Naive thymus-derived CD8-positive, alpha-beta T cell (primary cell): ENCODE results near the gene WRNIP1. TPM values are rescaled to one million over a fixed set of nuclear protein-coding genes. Genes with fewer than 3 reads are reported as not detected.

Experiments
- ATAC-seq, 2 donors: fragments of 150-1000 bp; cut with Tn5 transposase in 1 of 2; sonication (Bioruptor Pico), chemical (Tn5 transposase) in 1 of 2; 1 replicate in 1 of 2; 2 replicates in 1 of 2; pipeline ENCODE4 v1.10.0; 2021; ENCODE audit warnings: mild to moderate bottlenecking in 2 of 2, moderate library complexity in 2 of 2
- POLR2A ChIA-PET: fragments of 350-600 bp; sonication (Branson Sonifier 250); formaldehyde crosslinking; loops from one replicate; lab custom pipeline; 2021; ENCODE audit warnings: antibody characterized with exemption; lab: Charles Lee
- DNase-seq, 10 donors: peaks; one replicate each; pipeline versions ENCODE4 v3.0.0 to v3.0.0-alpha.2; 2020 to 2022
- H3K27ac Mint-ChIP-seq, 10 donors: one replicate each; pipeline ENCODE4 v1.8.0; 2020 to 2022; ENCODE audit warnings: mild to moderate bottlenecking in 10 of 10, mixed read lengths in 10 of 10, moderate library complexity in 4 of 10, inconsistent platforms in 1 of 10
- H3K27me3 Mint-ChIP-seq, 5 donors: one replicate each; pipeline ENCODE4 v1.8.0; 2021 to 2022; ENCODE audit warnings: mixed read lengths in 5 of 5
- H3K36me3 Mint-ChIP-seq, 3 donors: one replicate each; pipeline ENCODE4 v1.8.0; 2020 to 2022; ENCODE audit warnings: mixed read lengths in 3 of 3, mild to moderate bottlenecking in 2 of 3, inconsistent platforms in 1 of 3
- H3K4me1 Mint-ChIP-seq, 4 donors: one replicate each; pipeline ENCODE4 v1.8.0; 2021 to 2022; ENCODE audit warnings: mixed read lengths in 4 of 4
- H3K4me3 Mint-ChIP-seq, 10 donors: one replicate each; pipeline ENCODE4 v1.8.0; 2020 to 2022; ENCODE audit warnings: mild to moderate bottlenecking in 10 of 10, mixed read lengths in 10 of 10, moderate library complexity in 6 of 10, inconsistent platforms in 1 of 10
- H3K9me3 Mint-ChIP-seq, 9 donors: one replicate each; pipeline ENCODE4 v1.8.0; 2020 to 2022; ENCODE audit warnings: mixed read lengths in 9 of 9, mild to moderate bottlenecking in 3 of 9, inconsistent platforms in 1 of 9, moderate library complexity in 1 of 9
- polyA plus RNA-seq, 3 donors: library from polyadenylated mRNA; unstranded; fragments of 300-500 nt; fragmentation: Illumina TruSeq; gene quantifications; one replicate each; pipeline ENCODE4 v1.2.3, GENCODE V29; 2021
- total RNA-seq, 8 experiments: library from RNA in 2 of 8; stranded (reverse) in 2 of 8; gene quantifications; one replicate each; pipeline ENCODE4 v1.2.3 and lab custom pipeline; 2021 to 2026

Gene WRNIP1
- total and polyA plus RNA-seq, 5 experiments from 2014 or later, result 33.1 to 61.0 (median 42.0) TPM

- no peaks in the 10 kb centered on the region for H3K36me3 Mint-ChIP-seq
- DNase-seq, result no peak
- no peak for ATAC-seq
- no peak overlapping the region for H3K4me3 Mint-ChIP-seq
- H3K9me3 Mint-ChIP-seq, result no peaks in the 10 kb centered on the region
- POLR2A ChIA-PET, result no interaction called here
- H3K27me3 Mint-ChIP-seq, result peaks cover 0 to 14% (median 5%) of the 10 kb centered on the region in 5 donors
- no peak overlapping the region for H3K27ac Mint-ChIP-seq
- peaks cover 0 to 12% (median 5%) of the 10 kb centered on the region in 4 donors for H3K4me1 Mint-ChIP-seq
Observed at GRCh38 chr6:2731281-2731909, 33.8 kb upstream of the WRNIP1 start.

DNA sequence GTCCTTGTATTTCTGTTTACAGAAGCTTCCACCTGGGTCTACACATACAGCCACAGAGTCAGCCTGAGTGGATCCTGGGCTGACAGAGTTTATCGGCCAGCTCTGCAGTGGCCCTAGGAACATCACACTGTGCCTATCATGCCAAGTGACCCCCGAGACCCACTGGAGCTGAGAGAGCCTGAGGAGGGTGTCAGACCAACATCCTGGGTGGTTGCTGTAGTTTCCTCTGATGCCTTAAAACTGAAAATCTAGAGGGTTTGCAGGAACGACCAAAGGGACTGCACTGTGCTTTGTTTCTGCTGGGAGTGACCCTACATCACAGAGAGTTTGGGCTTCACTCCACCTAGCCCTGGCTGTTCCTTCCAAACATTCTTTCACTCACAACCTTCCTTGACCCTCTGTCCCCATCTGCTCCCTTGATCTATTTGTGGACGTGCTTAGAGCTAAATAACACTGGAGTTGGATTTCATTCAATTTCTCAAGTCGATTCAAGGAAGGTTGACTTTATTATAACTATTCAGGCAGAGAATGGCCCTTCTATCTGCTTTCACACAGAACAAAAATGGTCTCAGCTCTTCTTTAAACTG, 32.6 kb upstream of the WRNIP1 start:
- POLR2A ChIA-PET, result no interaction called here

GRCh38 chr6:2733324-2733723, 31.9 kb upstream of the WRNIP1 start:
- DNase-seq (peak in 7 of 10 donors; percentile 1 to 65 (median 28)), ATAC-seq (peak; percentile 80 to 94)

More for the DNA sequence above, 32.6 kb upstream of the WRNIP1 start:
- Mint-ChIP-seq H3K9me3 (no peaks in the 10 kb centered on the region), H3K36me3 (no peaks in the 10 kb centered on the region), H3K4me3 (no peak overlapping the region), H3K27ac (peak overlapping the region in 1 of 10 donors; percentile 74), H3K27me3 (peaks cover 0 to 14% (median 5%) of the 10 kb centered on the region in 5 donors), H3K4me1 (peaks cover 0 to 12% (median 5%) of the 10 kb centered on the region in 4 donors)
- no peak for DNase-seq
- ATAC-seq, result no peak

GRCh38 chr6:2733736-2734480, 31.3 kb upstream of the WRNIP1 start:
- Mint-ChIP-seq H3K4me3 (no peak overlapping the region), H3K9me3 (no peaks in the 10 kb centered on the region), H3K36me3 (no peaks in the 10 kb centered on the region), H3K27me3 (peaks cover 0 to 6% (median 3%) of the 10 kb centered on the region in 5 donors), H3K27ac (peak overlapping the region in 2 of 10 donors; percentile 74 to 80), H3K4me1 (peaks cover 0 to 12% (median 3%) of the 10 kb centered on the region in 4 donors)
- DNase-seq (no peak), ATAC-seq (no peak)
- POLR2A ChIA-PET, result interaction anchor here (0.8 kb wide), 1 partner anchor 16 kb away, joined by 3 read pairs; no protein-coding TSS in a partner anchor

More at GRCh38 chr6:2733324-2733723, 31.9 kb upstream of the WRNIP1 start:
- H3K4me1 Mint-ChIP-seq, result peaks cover 0 to 12% (median 5%) of the 10 kb centered on the region in 4 donors
- H3K9me3 Mint-ChIP-seq, result no peaks in the 10 kb centered on the region
- no peaks in the 10 kb centered on the region for H3K36me3 Mint-ChIP-seq
- H3K27ac Mint-ChIP-seq, result peak overlapping the region in 2 of 10 donors; percentile 74 to 80
- peaks cover 0 to 12% (median 5%) of the 10 kb centered on the region in 5 donors for H3K27me3 Mint-ChIP-seq
- POLR2A ChIA-PET, result interaction anchor here (0.8 kb wide), 1 partner anchor 16 kb away, joined by 3 read pairs; no protein-coding TSS in a partner anchor
- no peak overlapping the region for H3K4me3 Mint-ChIP-seq

GRCh38 chr6:2734488-2735166, 30.6 kb upstream of the WRNIP1 start:
- peaks cover 0 to 1% (median 0%) of the 10 kb centered on the region in 5 donors for H3K27me3 Mint-ChIP-seq
- POLR2A ChIA-PET, result no interaction called here
- peaks cover 0 to 12% (median 1%) of the 10 kb centered on the region in 4 donors for H3K4me1 Mint-ChIP-seq
- no peaks in the 10 kb centered on the region for H3K9me3 Mint-ChIP-seq
- no peak overlapping the region for H3K27ac Mint-ChIP-seq
- no peaks in the 10 kb centered on the region for H3K36me3 Mint-ChIP-seq
- DNase-seq (no peak), ATAC-seq (no peak)
- no peak overlapping the region for H3K4me3 Mint-ChIP-seq

GRCh38 chr6:2737885-2738284, 27.3 kb upstream of the WRNIP1 start:
- DNase-seq, result no peak
- POLR2A ChIA-PET, result interaction anchor here (0.8 kb wide), 1 partner anchor 199 kb away, joined by 6 read pairs; no protein-coding TSS in a partner anchor
- Mint-ChIP-seq H3K27ac (no peak overlapping the region), H3K27me3 (no peaks in the 10 kb centered on the region), H3K36me3 (no peaks in the 10 kb centered on the region), H3K4me3 (no peak overlapping the region), H3K9me3 (no peaks in the 10 kb centered on the region), H3K4me1 (peaks cover 0 to 10% (median 1%) of the 10 kb centered on the region in 4 donors)
- ATAC-seq, result no peak

- Mint-ChIP-seq H3K4me3 (no peak overlapping the region), H3K36me3 (no peaks in the 10 kb centered on the region), H3K4me1 (peaks cover 0 to 4% (median 0%) of the 10 kb centered on the region in 4 donors), H3K27ac (no peak overlapping the region), H3K9me3 (no peaks in the 10 kb centered on the region), H3K27me3 (no peaks in the 10 kb centered on the region)
- POLR2A ChIA-PET, result interaction anchor here (0.8 kb wide), 1 partner anchor 198 kb away, joined by 6 read pairs; no protein-coding TSS in a partner anchor
- DNase-seq, result peak; percentile 17 to 77 (median 56)
- ATAC-seq, result peak; percentile 66 to 74
Observed at GRCh38 chr6:2738373-2738979, 26.7 kb upstream of the WRNIP1 start.

DNA sequence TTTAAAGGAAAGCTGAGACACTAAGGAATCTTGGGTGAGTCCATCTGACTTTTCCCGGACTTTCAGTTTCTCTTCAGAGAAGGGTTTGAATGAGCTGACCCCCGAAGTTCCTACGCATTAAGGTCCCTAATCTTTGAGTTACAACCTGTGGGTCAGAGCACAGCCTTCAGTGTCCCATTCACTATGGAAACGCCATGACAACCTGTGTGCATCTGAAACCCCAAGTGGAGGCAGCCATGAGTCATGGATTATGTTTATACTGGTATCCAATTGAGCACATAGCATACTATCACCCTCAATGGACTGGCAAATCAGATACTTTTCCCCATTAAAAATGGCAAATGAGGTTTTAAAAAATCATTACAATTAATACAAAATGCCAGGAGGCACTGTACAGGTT, 25.9 kb upstream of the WRNIP1 start:
- Mint-ChIP-seq H3K4me3 (no peak overlapping the region), H3K9me3 (no peaks in the 10 kb centered on the region), H3K36me3 (peaks cover 0 to 2% (median 2%) of the 10 kb centered on the region in 3 donors), H3K27ac (no peak overlapping the region), H3K4me1 (no peaks in the 10 kb centered on the region), H3K27me3 (no peaks in the 10 kb centered on the region)
- DNase-seq, result no peak
- no peak for ATAC-seq
- POLR2A ChIA-PET, result interaction anchor here (0.7 kb wide), 1 partner anchor 26 kb away, joined by 3 read pairs; the partner anchor contains the start of gene WRNIP1

- Mint-ChIP-seq H3K27ac (no peak overlapping the region), H3K36me3 (peaks cover 0 to 2% (median 2%) of the 10 kb centered on the region in 3 donors), H3K4me3 (no peak overlapping the region), H3K9me3 (no peaks in the 10 kb centered on the region), H3K27me3 (no peaks in the 10 kb centered on the region), H3K4me1 (no peaks in the 10 kb centered on the region)
- POLR2A ChIA-PET, result no interaction called here
- no peak for DNase-seq
- no peak for ATAC-seq
Observed at GRCh38 chr6:2740581-2740980, 24.6 kb upstream of the WRNIP1 start.

DNA sequence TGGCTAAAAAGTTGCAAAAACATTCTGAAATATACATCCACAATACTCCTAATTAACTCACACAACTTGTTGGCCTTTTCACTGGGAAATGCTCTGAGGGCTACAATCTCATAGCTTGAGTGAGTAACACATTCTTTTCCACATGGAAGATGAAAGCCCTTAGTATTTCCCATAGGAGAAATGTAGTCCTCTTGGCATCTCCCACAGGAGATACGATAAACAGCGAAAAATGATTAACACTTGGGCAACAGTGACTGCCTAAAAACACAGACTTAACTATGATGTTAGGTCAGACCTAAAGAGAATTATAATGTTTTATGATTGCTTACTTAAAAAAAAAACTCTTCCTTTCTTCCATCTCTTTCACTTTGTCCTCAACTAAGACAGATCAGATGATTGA, 23.4 kb upstream of the WRNIP1 start:
- Mint-ChIP-seq H3K4me3 (no peak overlapping the region), H3K4me1 (no peaks in the 10 kb centered on the region), H3K9me3 (no peaks in the 10 kb centered on the region), H3K36me3 (peaks cover 0 to 2% (median 2%) of the 10 kb centered on the region in 3 donors), H3K27me3 (no peaks in the 10 kb centered on the region), H3K27ac (no peak overlapping the region)
- ATAC-seq, result no peak
- DNase-seq, result no peak
- POLR2A ChIA-PET, result no interaction called here

DNA sequence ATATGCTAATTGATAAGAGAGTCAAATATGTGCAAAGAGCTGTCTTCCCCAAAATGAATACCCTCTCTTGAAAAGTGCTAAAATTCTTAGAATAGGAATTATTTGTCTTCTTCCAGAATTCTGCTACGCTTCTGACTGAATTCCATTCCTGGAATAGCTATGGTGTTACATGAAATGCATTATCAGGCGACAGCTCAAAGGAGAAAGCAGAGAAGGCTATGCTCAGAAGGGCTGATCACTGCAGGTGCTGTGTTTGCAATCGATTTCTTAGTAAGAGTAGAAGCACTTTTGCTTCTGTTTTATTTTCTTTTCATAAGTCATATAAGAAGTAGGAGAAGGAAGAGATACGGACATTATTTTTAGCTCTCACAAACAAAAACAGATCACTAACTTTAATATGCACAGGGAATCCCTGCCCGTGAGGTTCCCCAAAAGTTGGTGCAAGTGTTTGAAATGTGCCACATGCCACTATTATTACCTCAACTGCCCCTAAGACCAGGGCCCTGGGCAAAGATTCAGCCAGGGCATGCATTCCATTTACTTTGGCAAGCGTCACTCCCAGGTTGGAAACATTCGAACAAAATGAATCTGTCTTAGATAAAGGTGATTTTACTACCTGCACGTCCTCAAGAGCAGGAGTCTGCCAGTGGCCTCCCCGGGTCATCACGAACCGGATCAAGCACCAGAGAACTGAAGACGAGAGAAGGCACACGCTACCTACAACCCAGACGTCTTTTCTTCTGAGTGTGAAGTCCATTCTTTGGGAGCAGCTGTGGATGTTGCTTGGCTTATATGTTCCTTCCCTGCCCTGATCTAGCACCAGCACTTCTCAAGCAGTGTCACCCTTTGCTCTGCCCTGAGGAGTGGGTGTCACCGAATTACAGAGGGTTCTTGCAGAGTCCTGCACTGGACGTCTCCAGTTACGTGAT, 21.6 kb upstream of the WRNIP1 start:
- Mint-ChIP-seq H3K36me3 (peaks cover 0 to 2% (median 2%) of the 10 kb centered on the region in 3 donors), H3K4me3 (no peak overlapping the region), H3K27ac (no peak overlapping the region), H3K27me3 (no peaks in the 10 kb centered on the region), H3K4me1 (no peaks in the 10 kb centered on the region), H3K9me3 (no peaks in the 10 kb centered on the region)
- no peak for ATAC-seq
- no peak for DNase-seq
- POLR2A ChIA-PET, result no interaction called here
